HG03196 (cell line): ENCODE data around the gene PACS1.

Experiments
- ATAC-seq: cut with Tn5 transposase; IDR thresholded peaks from one replicate; pipeline ENCODE4 v1.9.1; 2021; ENCODE audit not compliant: unreplicated experiment

PACS1 gene

GRCh38 chr11:66176650-66177049 is 106.6 kb downstream of the PACS1 start:
- no peak for ATAC-seq

GRCh38 chr11:66178183-66178582 is 108.1 kb downstream of the PACS1 start:
- no peak for ATAC-seq

DNA sequence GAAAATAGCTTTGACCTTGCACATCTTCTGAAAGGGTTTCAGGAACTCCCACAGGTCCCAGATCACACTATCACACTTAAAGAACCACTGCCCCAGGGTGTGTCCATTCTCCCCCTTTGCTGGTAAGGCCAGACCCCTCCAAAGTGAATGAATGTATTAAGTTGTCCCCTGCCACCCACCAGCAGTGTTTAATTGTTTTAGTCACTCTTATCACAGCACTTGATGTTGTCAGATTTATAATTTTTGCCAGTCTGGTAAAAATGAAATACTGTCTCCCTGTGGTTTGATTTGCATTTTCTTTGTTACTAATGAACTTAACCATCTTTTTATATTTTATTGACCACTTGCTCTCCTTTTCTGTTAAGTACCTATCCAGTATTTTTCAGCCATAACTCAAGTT is 108.8 kb downstream of the PACS1 start:
- ATAC-seq = no peak

- no peak for ATAC-seq
Measured at GRCh38 chr11:66181632-66182315, 111.7 kb downstream of the PACS1 start.

DNA sequence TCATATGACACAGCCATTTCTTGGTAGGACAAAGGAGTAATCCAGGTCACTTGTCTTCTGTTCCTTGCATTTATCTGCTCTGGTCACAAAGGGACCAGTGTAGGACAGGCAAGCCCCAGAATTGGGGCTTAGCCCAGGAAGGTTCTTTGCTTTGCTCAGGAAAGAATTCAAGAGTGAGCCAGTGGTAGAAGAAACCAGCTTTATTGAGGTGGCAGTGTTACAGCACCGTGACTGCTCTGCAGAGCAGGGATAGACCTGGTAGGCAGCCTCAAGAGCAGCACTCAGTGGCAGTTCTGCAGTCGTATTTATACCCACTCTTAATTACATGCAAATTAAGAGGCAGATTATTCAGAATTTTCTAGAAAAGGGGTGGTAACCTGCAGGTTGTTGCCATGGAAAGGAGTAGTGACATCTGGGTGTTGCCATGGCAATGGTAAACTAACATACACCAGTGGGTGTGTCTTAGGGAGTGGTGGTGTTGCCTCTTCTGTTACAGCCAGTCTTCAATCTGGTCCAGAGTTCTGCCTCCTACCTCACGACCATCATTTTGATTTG is 113.5 kb downstream of the PACS1 start:
- no peak for ATAC-seq

DNA sequence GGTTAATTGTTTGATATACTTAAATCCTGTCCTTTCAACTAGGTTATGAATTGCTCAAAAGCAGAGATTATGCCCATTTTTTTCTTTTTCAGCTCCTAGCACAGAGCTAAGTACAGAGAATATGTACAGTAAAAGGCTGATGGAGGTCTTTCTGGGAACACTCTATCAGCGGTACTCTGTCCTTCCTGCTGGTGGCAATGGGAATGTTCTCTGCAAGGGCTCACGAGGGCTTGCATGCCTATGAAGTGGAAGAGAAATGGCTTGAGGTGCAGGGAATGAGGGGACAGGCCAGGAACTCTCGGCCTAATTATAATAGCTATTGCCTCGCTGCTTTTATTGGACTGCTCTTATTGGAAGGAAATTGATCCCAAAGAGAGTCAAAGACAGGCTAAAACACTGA is 114.7 kb downstream of the PACS1 start:
- no peak for ATAC-seq

- no peak for ATAC-seq
Measured at GRCh38 chr11:66186470-66186869, 116.4 kb downstream of the PACS1 start.

DNA sequence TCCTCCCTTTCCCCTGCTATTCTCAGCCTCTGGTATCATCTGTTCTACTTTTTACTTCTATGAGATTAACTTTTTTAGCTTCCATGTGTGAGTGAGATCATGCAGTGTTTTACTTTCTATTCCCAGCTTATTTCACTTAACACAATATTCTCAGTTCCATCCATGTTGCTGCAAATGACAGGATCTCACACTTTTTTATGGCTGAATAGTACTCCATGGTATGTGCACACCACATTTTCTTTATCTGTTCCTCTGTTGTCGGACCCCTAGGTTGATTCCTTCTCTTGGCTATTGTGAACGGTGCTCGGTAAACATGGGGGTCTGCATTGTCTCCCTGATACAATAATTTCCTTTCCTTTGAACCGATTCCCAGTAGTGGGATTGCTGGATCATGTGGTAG is 117.4 kb downstream of the PACS1 start:
- no peak for ATAC-seq

DNA sequence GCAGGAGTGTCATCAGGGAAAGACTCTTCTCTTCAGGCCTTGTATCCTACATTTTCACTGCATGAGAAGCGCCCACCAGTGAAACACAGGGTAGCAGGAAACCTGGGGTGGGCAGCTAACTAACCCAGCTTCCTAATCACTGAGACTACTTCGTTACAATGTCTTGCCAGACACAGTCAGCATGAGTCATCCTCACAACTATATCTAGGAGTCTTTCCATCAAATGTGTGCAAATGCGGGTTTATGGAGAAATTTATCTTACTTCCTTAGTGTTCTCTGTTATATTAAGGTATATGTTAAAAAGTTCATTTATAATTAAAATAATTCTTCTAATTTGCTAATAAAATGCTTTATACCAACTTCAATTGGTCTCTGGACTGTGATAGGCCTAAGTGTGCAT is 118.5 kb downstream of the PACS1 start:
- ATAC-seq = no peak

GRCh38 chr11:66189031-66189745 is 119.1 kb downstream of the PACS1 start:
- no peak for ATAC-seq

- ATAC-seq = no peak
Measured at GRCh38 chr11:66190786-66191185, 120.7 kb downstream of the PACS1 start.

GRCh38 chr11:66192181-66192863 is 122.2 kb downstream of the PACS1 start:
- ATAC-seq = no peak

GRCh38 chr11:66194391-66194790 is 124.3 kb downstream of the PACS1 start:
- ATAC-seq = no peak

- ATAC-seq = no peak
Measured at GRCh38 chr11:66195867-66196266, 125.8 kb downstream of the PACS1 start.

DNA sequence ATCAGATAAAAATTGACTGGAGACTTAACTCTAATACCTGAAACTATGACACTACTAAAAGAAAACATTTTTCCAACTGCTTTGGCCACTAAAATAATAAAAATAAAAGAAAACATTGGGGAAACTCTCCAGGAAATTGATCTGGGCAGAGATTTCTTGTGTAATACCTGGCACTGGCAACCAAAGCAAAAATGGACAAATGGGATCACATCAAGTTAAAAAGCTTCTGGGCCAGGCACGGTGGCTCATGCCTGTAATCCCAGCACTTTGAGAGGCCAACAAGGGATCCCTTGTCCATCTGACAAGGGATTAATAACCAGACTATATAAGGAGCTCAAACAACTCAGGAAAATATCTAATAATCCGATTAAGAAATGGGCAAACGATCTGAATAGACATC is 133.8 kb downstream of the PACS1 start:
- no peak for ATAC-seq

- ATAC-seq = no peak
Measured at GRCh38 chr11:66204412-66204811, 134.3 kb downstream of the PACS1 start.

DNA sequence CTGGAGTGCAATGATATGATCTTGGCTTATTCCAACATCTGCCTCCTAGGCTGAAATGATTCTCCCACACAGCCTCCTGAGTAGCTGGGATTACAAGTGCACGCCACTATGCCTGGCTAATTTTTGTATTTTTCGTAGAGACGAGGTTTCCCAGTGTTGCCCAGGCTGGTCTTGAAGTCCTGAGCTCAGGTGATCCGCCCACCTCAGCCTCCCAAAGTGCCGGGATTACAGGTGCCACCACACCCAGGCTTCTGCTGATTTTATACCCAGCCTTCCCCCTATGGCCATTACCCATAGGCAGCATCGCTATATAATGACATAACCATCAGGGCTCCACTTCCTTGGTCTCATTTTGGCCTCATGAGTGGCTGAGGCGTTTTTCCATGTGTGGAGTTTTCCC is 137.7 kb downstream of the PACS1 start:
- ATAC-seq = no peak

GRCh38 chr11:66211100-66211499 is 141.0 kb downstream of the PACS1 start:
- no peak for ATAC-seq

- no peak for ATAC-seq
Measured at GRCh38 chr11:66216911-66217310, 146.8 kb downstream of the PACS1 start.

GRCh38 chr11:66218036-66218435 is 148.0 kb downstream of the PACS1 start:
- no peak for ATAC-seq

DNA sequence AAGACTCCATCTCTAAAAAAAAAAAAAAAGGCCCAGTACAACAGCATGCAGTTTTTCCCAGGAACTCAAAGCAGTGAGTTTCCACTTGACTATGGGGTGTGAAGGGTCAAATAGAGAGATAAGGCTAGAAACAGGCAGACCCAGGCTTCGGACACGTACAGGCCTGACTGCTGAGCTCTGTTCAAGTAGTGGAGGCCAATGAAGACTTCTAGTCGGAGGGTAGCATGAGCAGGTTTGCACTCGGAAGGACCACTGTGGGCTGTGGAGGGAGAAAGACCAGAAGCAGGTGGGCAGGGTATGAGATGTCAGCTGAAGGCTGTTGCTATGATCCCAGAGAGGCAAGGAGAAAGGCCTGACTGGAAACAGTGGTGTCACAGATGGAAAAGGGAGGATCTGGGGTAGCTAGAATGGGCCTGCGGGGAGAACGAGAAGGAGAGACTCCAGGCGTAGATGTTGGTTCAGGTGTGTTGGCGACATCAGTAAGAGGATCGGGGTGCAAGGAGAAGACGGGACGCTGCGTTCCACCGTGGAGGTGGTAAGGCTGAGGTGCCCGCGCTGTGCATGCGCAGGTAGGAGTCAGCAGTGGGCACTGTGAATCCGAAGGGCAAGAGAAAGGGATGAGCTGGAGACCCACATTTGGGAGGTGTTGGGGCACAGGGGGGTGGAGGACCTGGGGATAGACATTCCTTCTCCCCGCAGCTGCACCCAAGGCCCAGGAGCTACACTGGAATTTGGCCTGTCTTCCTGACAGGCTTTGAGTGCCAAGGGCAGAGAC is 149.0 kb downstream of the PACS1 start:
- no peak for ATAC-seq
